Measurements from ENCODE around the gene AP3B1. TPM values are rescaled to one million over a fixed set of nuclear protein-coding genes. Genes with fewer than 3 reads are reported as not detected.

The AP3B1 gene
- total and polyA plus RNA-seq, 2 donors (not counting 3 experiments of a cell fraction or from before 2014, with no cell fraction given): 31.6 to 46.7 TPM

DNA sequence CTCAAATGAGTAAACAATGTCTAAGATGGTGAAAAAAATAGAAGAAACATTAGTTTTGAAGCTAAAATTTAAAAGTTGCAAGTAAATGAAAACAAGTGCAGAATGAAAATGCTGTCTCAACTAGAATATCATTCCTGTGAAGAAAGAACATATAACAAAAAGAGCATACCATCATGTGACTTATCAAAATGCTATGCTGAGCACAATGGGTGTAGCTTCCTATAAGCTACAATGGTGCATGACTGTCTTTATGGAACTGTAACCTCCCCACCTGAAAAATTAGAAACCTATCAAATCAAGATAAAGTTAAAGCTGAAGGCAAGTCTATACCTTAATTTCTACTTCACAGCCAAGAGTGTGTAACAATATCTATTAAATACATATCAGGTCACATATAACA lies 192.0 kb downstream of the AP3B1 start:
- Histone ChIP-seq H3K36me3 (ENCODE audit: control insufficient read depth in 2 of 2, extremely low read depth in 1 of 2, insufficient read depth in 2 of 2, low read length in 2 of 2) (peaks cover 0 to 2% of the 10 kb centered on the region in 2 experiments), H3K4me2 (ENCODE audit: insufficient read depth, low read length) (no peak overlapping the region), H3K9ac (replicated peaks; ENCODE audit: extremely low read depth, insufficient read depth, low read length) (no peak overlapping the region), H3K27ac (ENCODE audit: insufficient read depth, low read depth, low read length) (no peak overlapping the region), H3K79me2 (ENCODE audit: control insufficient read depth, insufficient read depth, low read length) (no peaks in the 10 kb centered on the region), H4K20me1 (replicated peaks; ENCODE audit: control insufficient read depth, extremely low read depth, insufficient read depth, low read length) (no peaks in the 10 kb centered on the region), H2AFZ (ENCODE audit: low read depth, low read length) (no peak overlapping the region), H3K4me3 (replicated peaks in 1 of 3; ENCODE audit: insufficient read depth in 1 of 3, low read depth in 1 of 3, low read length in 3 of 3) (no peak overlapping the region), H3K27me3 (ENCODE audit: control insufficient read depth in 2 of 2, insufficient read depth in 2 of 2, low read length in 2 of 2) (no peaks in the 10 kb centered on the region), H3K9me3 (replicated peaks; ENCODE audit: control insufficient read depth, insufficient read depth, low read length) (no peaks in the 10 kb centered on the region), H3K9me1 (replicated peaks; ENCODE audit: control insufficient read depth, extremely low read depth, insufficient read depth, low read length) (no peaks in the 10 kb centered on the region), H3K4me1 (ENCODE audit: control insufficient read depth, extremely low read depth, insufficient read depth, low read length) (no peaks in the 10 kb centered on the region)
- ChIA-PET POLR2A (no interaction called here), CTCF (interaction anchor here (0.8 to 1.5 kb wide), 3 partner anchors 12 to 27 kb away, joined by 3 to 6 read pairs (median 4); no protein-coding TSS in a partner anchor)
- BruUV-seq (replicated peaks): no TSS peak
- no peak for DNase-seq (ENCODE audit: low read depth, low spot score)
- FAIRE-seq: no peak
- dilution Hi-C loops (cut with MboI; ENCODE audit: extremely low pct_ligation_motif_present, low sequenced_read_pairs) (no loop called here), intact Hi-C loops (cut with micrococcal nuclease) (no loop called here)
- TF ChIP-seq MAX (IDR thresholded peaks at IDR 0.05; ENCODE audit: insufficient read depth, insufficient read length) (no peak), GATA2 (IDR thresholded peaks at IDR 0.05; ENCODE audit: insufficient read depth, insufficient read length, low read depth, low read length) (no peak), JUN (IDR thresholded peaks at IDR 0.05; ENCODE audit: borderline replicate concordance, insufficient read depth, insufficient read length, low read depth) (no peak), FOS (IDR thresholded peaks at IDR 0.05; ENCODE audit: borderline replicate concordance, insufficient read depth, low read length) (no peak)

- TF ChIP-seq FOS (IDR thresholded peaks at IDR 0.05; ENCODE audit: borderline replicate concordance, insufficient read depth, low read length) (no peak), JUN (IDR thresholded peaks at IDR 0.05; ENCODE audit: borderline replicate concordance, insufficient read depth, insufficient read length, low read depth) (no peak), MYC (IDR thresholded peaks at IDR 0.05; ENCODE audit: low read depth, low read length) (no peak), CTCF (IDR thresholded peaks at IDR 0.05; ENCODE audit: extremely low read depth in 1 of 2, insufficient read depth in 1 of 2, low read depth in 1 of 2, low read length in 2 of 2) (no peak), EZH2 (IDR thresholded peaks at IDR 0.05; ENCODE audit: borderline replicate concordance, low read depth, low read length, severe bottlenecking) (no peak), GATA2 (IDR thresholded peaks at IDR 0.05; ENCODE audit: insufficient read depth, insufficient read length, low read depth, low read length) (no peak), MAX (IDR thresholded peaks at IDR 0.05; ENCODE audit: insufficient read depth, insufficient read length) (no peak), POLR2A (IDR thresholded peaks at IDR 0.05; ENCODE audit: low read depth, low read length) (no peak), POLR2AphosphoS5 (IDR thresholded peaks at IDR 0.05; ENCODE audit: insufficient read depth, low read depth, low read length) (no peak)
- no peak overlapping the region for H2AFZ ChIP-seq (ENCODE audit: low read depth, low read length)
- H3K4me1 ChIP-seq (ENCODE audit: control insufficient read depth, extremely low read depth, insufficient read depth, low read length): no peaks in the 10 kb centered on the region
- DNase-seq (ENCODE audit: low read depth, low spot score): no peak
- H3K79me2 ChIP-seq (ENCODE audit: control insufficient read depth, insufficient read depth, low read length): no peaks in the 10 kb centered on the region
- no peaks in the 10 kb centered on the region for H3K27me3 ChIP-seq (ENCODE audit: control insufficient read depth in 2 of 2, insufficient read depth in 2 of 2, low read length in 2 of 2)
- ChIA-PET POLR2A (no interaction called here), CTCF (no interaction called here)
- no peak for FAIRE-seq
- no peaks in the 10 kb centered on the region for H3K9me1 ChIP-seq (replicated peaks; ENCODE audit: control insufficient read depth, extremely low read depth, insufficient read depth, low read length)
- no peak overlapping the region for H3K4me2 ChIP-seq (ENCODE audit: insufficient read depth, low read length)
- H3K9me3 ChIP-seq (replicated peaks; ENCODE audit: control insufficient read depth, insufficient read depth, low read length): no peaks in the 10 kb centered on the region
- no peak overlapping the region for H3K4me3 ChIP-seq (replicated peaks in 1 of 3; ENCODE audit: insufficient read depth in 1 of 3, low read depth in 1 of 3, low read length in 3 of 3)
- no peaks in the 10 kb centered on the region for H4K20me1 ChIP-seq (replicated peaks; ENCODE audit: control insufficient read depth, extremely low read depth, insufficient read depth, low read length)
- dilution Hi-C loops (cut with MboI; ENCODE audit: extremely low pct_ligation_motif_present, low sequenced_read_pairs): no loop called here
- BruUV-seq (replicated peaks): no TSS peak
- H3K36me3 ChIP-seq (ENCODE audit: control insufficient read depth in 2 of 2, extremely low read depth in 1 of 2, insufficient read depth in 2 of 2, low read length in 2 of 2): peaks cover 0 to 2% of the 10 kb centered on the region in 2 experiments
- no peak overlapping the region for H3K27ac ChIP-seq (ENCODE audit: insufficient read depth, low read depth, low read length)
- intact Hi-C loops (cut with micrococcal nuclease): no loop called here
- H3K9ac ChIP-seq (replicated peaks; ENCODE audit: extremely low read depth, insufficient read depth, low read length): no peak overlapping the region
Observed at GRCh38 chr5:78095125-78095524, 199.4 kb downstream of the AP3B1 start.

Measured in endothelial cell of umbilical vein (primary cell).